ENCODE measurements around the gene IP6K2. TPM values are rescaled to one million over a fixed set of nuclear protein-coding genes. Genes with fewer than 3 reads are reported as not detected.
A peak's percentile ranks its signal among the peaks of the same experiment; 100 is the strongest.

Gene IP6K2
- total and polyA plus RNA-seq, 10 donors = 62.1 to 105 (median 77.0) TPM

DNA sequence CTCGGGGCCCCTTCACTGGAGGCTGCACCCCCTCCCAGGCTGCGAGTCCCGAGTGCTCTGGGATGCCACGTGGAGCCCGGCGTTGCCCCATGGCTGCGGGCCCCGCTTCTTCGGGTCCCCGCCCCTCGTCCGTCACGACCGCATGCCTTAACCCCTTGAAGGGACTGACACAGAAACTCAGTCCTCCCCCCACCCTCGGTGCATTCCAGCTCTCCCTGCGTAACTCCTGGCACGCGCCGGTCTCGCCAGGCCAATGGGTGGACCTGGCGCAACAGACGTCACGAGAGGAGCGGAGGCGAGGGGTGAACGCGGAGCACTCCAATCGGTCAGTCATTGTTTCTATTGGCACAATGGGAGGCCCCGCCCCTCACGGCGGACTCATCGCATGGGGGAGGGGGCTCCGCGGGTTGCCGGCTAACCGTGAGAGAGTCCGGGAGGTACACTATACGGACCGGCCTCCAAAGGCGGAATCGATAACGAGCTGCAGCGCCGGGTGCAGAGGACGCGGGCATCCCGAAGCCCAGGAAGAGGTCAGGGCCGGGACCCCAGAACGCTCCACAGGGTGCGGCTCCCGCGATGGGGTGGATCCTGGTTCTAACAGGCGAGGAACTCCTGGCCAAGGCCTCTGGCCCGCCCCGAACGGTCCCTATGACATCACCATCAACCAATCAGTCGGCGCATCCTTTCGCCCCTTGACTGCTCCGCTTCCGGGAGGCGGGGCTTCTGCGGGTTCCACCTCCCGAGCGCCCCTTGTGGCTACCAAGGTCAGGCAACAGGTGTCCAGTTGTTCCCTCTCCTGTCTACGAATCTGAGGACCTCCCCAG, 53.3 kb downstream of the IP6K2 start:
- H3K27me3 ChIP-seq (replicated peaks in 1 of 7) = peaks cover 0 to 60% (median 37%) of the 10 kb centered on the region in 7 donors
- peak; percentile 94 for DNase-seq

DNA sequence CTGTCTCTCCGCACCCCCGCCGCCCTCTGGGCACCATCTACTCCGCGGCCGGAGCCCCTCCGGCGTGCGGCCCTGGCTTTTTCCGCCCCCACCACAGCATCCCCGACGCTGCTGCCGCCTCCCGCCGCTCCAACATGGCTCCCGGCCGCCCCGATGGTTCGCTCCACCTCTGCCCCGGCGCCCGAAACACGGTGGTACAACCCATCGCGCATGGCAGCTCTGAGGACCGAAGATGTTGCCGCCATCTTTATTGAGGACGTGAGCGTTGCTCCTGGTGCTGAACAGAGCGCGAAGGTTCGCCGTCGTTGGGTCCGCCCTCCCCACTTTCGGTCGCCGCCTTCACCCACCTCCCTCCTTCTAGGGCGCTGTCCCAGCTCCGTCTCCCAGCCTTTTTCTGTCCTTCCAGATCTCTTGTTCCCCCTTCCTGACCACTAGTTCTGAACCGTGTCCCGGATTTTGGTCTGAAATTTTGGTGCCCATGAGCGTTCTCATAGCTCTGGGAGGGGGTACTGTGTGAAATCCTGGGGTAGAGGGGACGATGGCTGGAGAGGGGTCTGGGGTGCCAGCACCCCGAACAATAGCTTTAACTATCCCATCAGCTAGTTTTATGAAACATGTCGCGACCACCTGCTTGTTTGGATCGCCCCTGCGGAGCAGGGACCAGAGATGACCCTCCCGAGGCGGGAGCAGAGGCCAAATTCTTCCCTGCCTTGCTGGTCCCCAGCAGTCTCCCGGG, 54.1 kb downstream of the IP6K2 start, which contains the start of gene CELSR3:
CELSR3 (minus strand) TSS at position 134 of the 736 bp plus-strand sequence. CDS start 252 bp downstream, outside the sequence.
- WGBS, 5 donors = 2 to 3% (median 3%) methylated on average over 27 to 52 of the region's 52 CpGs
- DNase-seq = no peak
- peaks cover 0 to 66% (median 37%) of the 10 kb centered on the region in 7 donors for H3K27me3 ChIP-seq (replicated peaks in 1 of 7)
- intact Hi-C loops (cut with DNase I; ENCODE audit: low total_unique reads) = no loop called here
- peak within 1 kb of the TSS; percentile 21 to 80 (median 48) for H3K4me3 ChIP-seq
- peaks cover 18 to 35% (median 31%) of the 10 kb centered on the region in 6 donors for H3K4me1 ChIP-seq
- no peaks in the 10 kb centered on the region for H3K9me3 ChIP-seq
- peak within 1 kb of the TSS in 5 of 8 donors; percentile 32 to 76 (median 33) for H3K27ac ChIP-seq
- TF ChIP-seq POLR2AphosphoS5 (IDR thresholded peaks at IDR 0.05) (peak; percentile 30 to 51 (median 34)), POLR2A (IDR thresholded peaks at IDR 0.05) (no peak)
- H3K36me3 ChIP-seq = no peaks in the 10 kb centered on the region

More for the DNA sequence above, 53.3 kb downstream of the IP6K2 start:
- Histone ChIP-seq H3K27ac (peak overlapping the region in 5 of 8 donors; percentile 32 to 76 (median 33)), H3K9me3 (no peaks in the 10 kb centered on the region), H3K4me1 (peaks cover 18 to 35% (median 31%) of the 10 kb centered on the region in 6 donors), H3K4me3 (peak overlapping the region; percentile 21 to 80 (median 48)), H3K36me3 (no peaks in the 10 kb centered on the region)
- no peak for TF ChIP-seq POLR2A (IDR thresholded peaks at IDR 0.05)
- TF ChIP-seq, protein P1, sequence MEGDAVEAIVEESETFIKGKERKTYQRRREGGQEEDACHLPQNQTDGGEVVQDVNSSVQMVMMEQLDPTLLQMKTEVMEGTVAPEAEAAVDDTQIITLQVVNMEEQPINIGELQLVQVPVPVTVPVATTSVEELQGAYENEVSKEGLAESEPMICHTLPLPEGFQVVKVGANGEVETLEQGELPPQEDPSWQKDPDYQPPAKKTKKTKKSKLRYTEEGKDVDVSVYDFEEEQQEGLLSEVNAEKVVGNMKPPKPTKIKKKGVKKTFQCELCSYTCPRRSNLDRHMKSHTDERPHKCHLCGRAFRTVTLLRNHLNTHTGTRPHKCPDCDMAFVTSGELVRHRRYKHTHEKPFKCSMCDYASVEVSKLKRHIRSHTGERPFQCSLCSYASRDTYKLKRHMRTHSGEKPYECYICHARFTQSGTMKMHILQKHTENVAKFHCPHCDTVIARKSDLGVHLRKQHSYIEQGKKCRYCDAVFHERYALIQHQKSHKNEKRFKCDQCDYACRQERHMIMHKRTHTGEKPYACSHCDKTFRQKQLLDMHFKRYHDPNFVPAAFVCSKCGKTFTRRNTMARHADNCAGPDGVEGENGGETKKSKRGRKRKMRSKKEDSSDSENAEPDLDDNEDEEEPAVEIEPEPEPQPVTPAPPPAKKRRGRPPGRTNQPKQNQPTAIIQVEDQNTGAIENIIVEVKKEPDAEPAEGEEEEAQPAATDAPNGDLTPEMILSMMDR (IDR thresholded peaks at IDR 0.05 in 8 of 11, conservative IDR thresholded peaks at IDR 0.05 in 3 of 11) = peak in 10 of 11 experiments; percentile 38 to 77 (median 59)
- TF ChIP-seq POLR2AphosphoS5 (IDR thresholded peaks at IDR 0.05) = peak; percentile 43 to 68 (median 62)
- intact Hi-C loops (cut with DNase I; ENCODE audit: low total_unique reads) = no loop called here
- WGBS, 5 donors = 0 to 2% (median 1%) methylated on average over 14 to 66 of the region's 66 CpGs

DNA sequence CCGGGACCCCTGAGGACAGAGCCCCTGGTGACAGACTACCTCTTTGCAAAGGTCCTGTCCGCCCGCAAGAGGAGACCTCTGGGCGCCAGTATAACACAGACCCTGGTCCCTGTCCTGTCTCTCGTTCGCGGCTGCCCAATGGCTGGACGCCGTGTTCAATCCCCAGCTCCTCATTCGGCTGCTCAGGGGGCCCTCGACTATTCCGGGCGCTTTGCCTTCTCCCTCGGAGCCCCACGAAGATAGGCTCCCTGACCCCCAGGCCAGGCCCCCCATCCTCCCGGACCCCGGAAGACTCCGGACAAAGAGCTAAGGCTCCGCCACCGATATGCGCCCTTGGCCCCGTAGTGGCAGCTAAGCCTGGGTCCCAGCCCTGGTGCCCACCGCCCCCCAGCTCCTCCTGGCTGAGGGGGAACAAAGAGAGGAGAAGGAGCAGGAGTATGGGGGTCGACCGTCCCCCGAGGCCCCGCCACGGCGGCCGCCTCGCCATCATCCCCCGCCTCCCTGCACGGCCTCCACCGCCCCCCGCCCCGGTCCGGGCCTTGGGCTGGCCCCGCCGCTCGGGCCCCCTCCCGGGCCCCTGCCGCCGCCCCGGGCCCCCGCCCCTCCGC, 54.8 kb downstream of the IP6K2 start:
- Histone ChIP-seq H3K27ac (no peak overlapping the region), H3K4me3 (peak overlapping the region in 5 of 8 donors; percentile 48 to 80 (median 49)), H3K4me1 (peaks cover 18 to 37% (median 33%) of the 10 kb centered on the region in 6 donors), H3K9me3 (no peaks in the 10 kb centered on the region), H3K36me3 (no peaks in the 10 kb centered on the region), H3K27me3 (replicated peaks in 1 of 7) (peaks cover 0 to 73% (median 37%) of the 10 kb centered on the region in 7 donors)
- DNase-seq = no peak
- TF ChIP-seq POLR2AphosphoS5 (IDR thresholded peaks at IDR 0.05) (no peak), POLR2A (IDR thresholded peaks at IDR 0.05) (no peak)
- TF ChIP-seq, protein P1 (IDR thresholded peaks at IDR 0.05 in 8 of 11, conservative IDR thresholded peaks at IDR 0.05 in 3 of 11) = no peak
- intact Hi-C loops (cut with DNase I; ENCODE audit: low total_unique reads) = no loop called here
- 6 to 9% (median 7%) methylated on average over 22 to 46 of the region's 46 CpGs for WGBS, 5 donors

DNA sequence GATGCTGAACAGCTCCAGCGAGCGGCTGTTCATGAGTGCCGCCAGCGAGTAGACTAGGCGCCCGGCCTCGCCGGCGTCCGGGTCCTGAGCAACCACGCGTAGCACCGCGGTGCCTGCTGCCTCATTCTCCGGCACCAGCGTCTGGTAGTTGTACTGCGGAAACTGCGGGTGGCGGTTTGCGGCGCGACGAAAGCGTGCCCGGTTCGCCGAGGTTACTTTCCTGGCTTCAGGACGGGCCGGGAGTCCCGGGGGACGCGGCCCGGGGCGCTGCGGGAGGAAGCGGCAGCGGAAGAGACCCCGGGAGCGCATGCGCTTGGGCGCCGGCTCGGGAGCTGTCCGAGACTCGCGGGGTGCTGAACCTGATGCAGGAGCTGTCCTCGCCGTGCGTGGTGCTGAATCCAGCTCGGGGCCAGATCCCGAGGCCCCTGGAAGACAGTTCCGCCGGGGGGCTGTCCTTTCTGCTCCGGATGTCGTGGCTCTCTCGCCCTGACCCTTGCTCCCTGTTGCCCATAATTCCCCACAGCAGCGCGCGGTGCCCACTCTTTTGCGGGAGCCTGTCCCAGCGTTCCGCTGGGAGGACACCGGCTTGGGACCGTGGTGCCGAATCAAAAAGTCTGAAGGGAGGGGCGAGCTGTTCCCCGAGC, 55.4 kb downstream of the IP6K2 start:
- TF ChIP-seq, protein P1 (IDR thresholded peaks at IDR 0.05 in 8 of 11, conservative IDR thresholded peaks at IDR 0.05 in 3 of 11) = no peak
- no peak for TF ChIP-seq POLR2A (IDR thresholded peaks at IDR 0.05)
- peak; percentile 30 to 71 (median 41) for TF ChIP-seq POLR2AphosphoS5 (IDR thresholded peaks at IDR 0.05)
- DNase-seq = peak; percentile 91
- WGBS, 5 donors = 2 to 6% (median 3%) methylated on average over 12 to 67 of the region's 67 CpGs

More for the DNA sequence above, 55.4 kb downstream of the IP6K2 start:
- no peak overlapping the region for H3K27ac ChIP-seq
- H3K27me3 ChIP-seq (replicated peaks in 1 of 7) = peaks cover 0 to 79% (median 37%) of the 10 kb centered on the region in 7 donors
- no peaks in the 10 kb centered on the region for H3K36me3 ChIP-seq
- peaks cover 18 to 44% (median 38%) of the 10 kb centered on the region in 6 donors for H3K4me1 ChIP-seq
- H3K4me3 ChIP-seq = peak overlapping the region in 7 of 8 donors; percentile 24 to 80 (median 45)
- intact Hi-C loops (cut with DNase I; ENCODE audit: low total_unique reads) = no loop called here
- no peaks in the 10 kb centered on the region for H3K9me3 ChIP-seq
